Panc1 (cell line): ENCODE results near the gene PPP1R12A. TPM values are rescaled to one million over a fixed set of nuclear protein-coding genes. Genes with fewer than 3 reads are reported as not detected.

Experiments
- ATAC-seq: fragments of 200-7000 bp; cut with Tn5 transposase; 2 replicates; pipeline ENCODE4 v1.9.1; 2020; ENCODE audit warnings: mild to moderate bottlenecking, moderate library complexity
- BruUV-seq: library from RNA; stranded (reverse); fragments of 400-500 nt; replicated peaks from 2 replicates; lab custom pipeline; 2021; lab: Mats Ljungman, UMichigan
- CTCF ChIA-PET: fragments of 300-600 bp; sonication (Branson Sonifier 250); formaldehyde crosslinking; loops from one replicate; lab custom pipeline; 2022; ENCODE audit warnings: antibody characterized with exemption; lab: Charles Lee
- POLR2A ChIA-PET: fragments of 300-600 bp; sonication (Branson Sonifier 250); formaldehyde crosslinking; loops from one replicate; lab custom pipeline; 2022; ENCODE audit warnings: antibody characterized with exemption; lab: Charles Lee
- DNase-seq: peaks from one replicate; pipeline ENCODE4 v3.0.0-alpha.2; 2010; ENCODE audit warnings: low read depth, low spot score
- H3K27ac ChIP-seq: 2 replicates; pipeline ENCODE4 v1.5.1; 2011; ENCODE audit warnings: mild to moderate bottlenecking, low read length, inconsistent platforms
- H3K27me3 ChIP-seq: fragments of 200-500 bp; sonication (Bioruptor generic); 2 replicates; pipeline ENCODE4 v1.6.0; 2014; ENCODE audit warnings: low read length, inconsistent platforms; ENCODE audit not compliant: control insufficient read depth, insufficient read depth
- H3K36me3 ChIP-seq: fragments of 200-500 bp; sonication (Bioruptor generic); 2 replicates; pipeline ENCODE4 v1.5.1; 2014; ENCODE audit warnings: inconsistent platforms, mild to moderate bottlenecking, low read length, moderate library complexity; ENCODE audit not compliant: control insufficient read depth, insufficient read depth
- H3K4me1 ChIP-seq: 2 replicates; pipeline ENCODE4 v1.5.1; 2011; ENCODE audit warnings: inconsistent platforms, mild to moderate bottlenecking, low read length, moderate library complexity; ENCODE audit not compliant: control insufficient read depth, insufficient read depth
- H3K4me3 ChIP-seq, 2 experiments: 2 replicates each; pipeline ENCODE4 v1.5.1; 2011 to 2012; ENCODE audit warnings: low read depth in 2 of 2, low read length in 2 of 2, mild to moderate bottlenecking in 2 of 2, inconsistent platforms in 1 of 2, moderate library complexity in 1 of 2
- H3K9me3 ChIP-seq: fragments of 200-500 bp; sonication (Bioruptor generic); 2 replicates; pipeline ENCODE4 v1.5.1; 2014; ENCODE audit warnings: low read depth, mild to moderate bottlenecking, inconsistent platforms, low read length, moderate library complexity; ENCODE audit not compliant: control insufficient read depth, insufficient read depth
- CTCF ChIP-seq: fragments of 450-650 bp; IDR thresholded peaks from 2 replicates; pipeline ENCODE4 v1.5.1; 2017; ENCODE audit warnings: mild to moderate bottlenecking
- POLR2AphosphoS5 ChIP-seq: IDR thresholded peaks from 2 replicates; pipeline ENCODE4 v1.6.1; 2012; ENCODE audit warnings: mild to moderate bottlenecking, low read depth, low read length, moderate library complexity
- REST ChIP-seq, 2 experiments: IDR thresholded peaks; 2 replicates each; pipeline ENCODE4 v1.6.1; 2011 to 2012; ENCODE audit warnings: low read depth in 2 of 2, control low read depth in 1 of 2, low read length in 1 of 2, mild to moderate bottlenecking in 1 of 2, moderate library complexity in 1 of 2; ENCODE audit not compliant: insufficient read depth in 1 of 2
- SIN3A ChIP-seq: IDR thresholded peaks from 2 replicates; pipeline ENCODE4 v1.6.1; 2012; ENCODE audit warnings: low read depth, mild to moderate bottlenecking, low read length, moderate library complexity, borderline replicate concordance; ENCODE audit not compliant: insufficient read depth
- TCF7L2 ChIP-seq: IDR thresholded peaks from 2 replicates; pipeline ENCODE4 v1.6.1; 2011; ENCODE audit warnings: mild to moderate bottlenecking, low read depth, low read length, inconsistent platforms
- in situ Hi-C: cut with HindIII; loops from 2 replicates; pipeline ENCODE4 v1.10.0; 2016; ENCODE audit warnings: low sequenced_read_pairs, low pct_unique_long_range_greater_than_20kb
- intact Hi-C: fragments of 100-400 bp; cut with micrococcal nuclease; formaldehyde crosslinking; loops from one replicate; pipeline ENCODE4 v1.10.0; 2022; ENCODE audit not compliant: unreplicated experiment
- total RNA-seq: library from RNA; stranded (reverse); gene quantifications from one replicate; pipeline ENCODE4 v1.2.1, GENCODE V29; 2021; ENCODE audit not compliant: unreplicated experiment

The PPP1R12A gene
- total RNA-seq, 1 experiment from 2014 or later = 61.6 TPM

GRCh38 chr12:79830440-79830839, 104.5 kb downstream of the PPP1R12A start:
- CTCF ChIA-PET = no interaction called here

GRCh38 chr12:79828924-79829323, 106.0 kb downstream of the PPP1R12A start:
- no peak for TF ChIP-seq REST (IDR thresholded peaks at IDR 0.05; ENCODE audit: insufficient read depth in 1 of 2, low read depth in 2 of 2, low read length in 1 of 2)
- TF ChIP-seq CTCF = no peak
- TF ChIP-seq TCF7L2 = no peak
- no peak for TF ChIP-seq POLR2AphosphoS5
- TF ChIP-seq SIN3A = no peak
- DNase-seq (no peak), ATAC-seq (no peak)
- H3K4me3 ChIP-seq = no peak overlapping the region
- H3K36me3 ChIP-seq = peaks cover 5% of the 10 kb centered on the region; the same call in 1 of the 2 replicates
- no TSS peak for BruUV-seq
- intact Hi-C loops (no loop called here), in situ Hi-C loops (no loop called here)
- ChIA-PET POLR2A (no interaction called here), CTCF (no interaction called here)
- H3K27ac ChIP-seq = no peak overlapping the region
- no peaks in the 10 kb centered on the region for H3K9me3 ChIP-seq
- no peaks in the 10 kb centered on the region for H3K27me3 ChIP-seq
- H3K4me1 ChIP-seq = no peaks in the 10 kb centered on the region

More at GRCh38 chr12:79830440-79830839, 104.5 kb downstream of the PPP1R12A start:
- intact Hi-C loops = no loop called here
- Histone ChIP-seq H3K9me3 (no peaks in the 10 kb centered on the region), H3K36me3 (peaks cover 5% of the 10 kb centered on the region; the same call in 1 of the 2 replicates), H3K4me3 (no peak overlapping the region), H3K27me3 (no peaks in the 10 kb centered on the region), H3K4me1 (no peaks in the 10 kb centered on the region), H3K27ac (no peak overlapping the region)
- no peak for ATAC-seq
- in situ Hi-C loops = no loop called here
- TF ChIP-seq CTCF = no peak
- TF ChIP-seq TCF7L2 = no peak
- TF ChIP-seq POLR2AphosphoS5 = no peak
- no peak for TF ChIP-seq SIN3A
- no peak for DNase-seq
- no TSS peak for BruUV-seq
- POLR2A ChIA-PET = no interaction called here
